ENCODE measurements around the gene ARHGAP45. TPM values are rescaled to one million over a fixed set of nuclear protein-coding genes. Genes with fewer than 3 reads are reported as not detected.

The ARHGAP45 gene
- total RNA-seq, 1 donor from 2014 or later = 0.21 TPM

DNA sequence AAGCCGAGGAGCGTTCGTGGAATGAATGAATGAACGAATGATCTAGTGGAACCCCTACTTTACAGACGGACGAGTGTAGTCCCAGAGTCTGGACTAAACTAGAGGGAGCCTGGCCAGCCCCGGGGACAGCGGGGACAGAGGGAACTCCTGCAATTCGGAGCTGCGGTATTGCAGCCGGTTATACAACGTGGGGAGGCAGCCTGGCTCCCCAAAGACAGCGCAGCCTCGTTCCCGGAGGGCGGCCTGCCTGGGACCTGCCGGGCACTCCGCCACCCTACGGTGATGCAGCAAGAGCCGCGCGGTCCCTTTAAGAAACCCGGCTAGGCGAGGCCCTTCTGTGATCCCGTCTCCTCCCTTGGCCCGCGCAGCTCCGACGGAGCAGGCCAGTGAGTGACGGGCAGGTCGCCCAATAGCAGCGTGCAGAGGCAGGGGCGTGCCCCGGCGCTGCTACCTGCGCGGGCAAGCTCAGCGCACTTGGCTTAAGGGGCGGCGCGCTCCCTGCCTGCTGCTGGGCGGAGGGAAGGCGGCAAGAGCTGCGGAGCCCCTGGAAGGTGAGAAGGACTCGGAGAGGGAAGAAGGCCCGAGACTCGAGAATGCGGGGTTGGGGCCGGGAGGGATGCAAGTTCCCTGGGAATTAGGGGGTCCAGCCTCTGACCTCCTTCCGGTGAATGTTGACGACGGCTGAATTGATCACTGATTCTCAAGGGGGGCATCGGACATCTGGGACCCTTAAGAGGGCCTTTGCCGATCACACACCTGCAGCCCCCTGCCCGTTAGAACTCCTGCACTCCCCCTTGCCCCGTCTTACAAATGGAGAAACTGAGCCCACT, 27.1 kb upstream of the ARHGAP45 start, which contains the start of gene ABCA7:
ABCA7 (plus strand) TSS at position 462 of the 830 bp plus-strand sequence. CDS start 1,255 bp downstream, outside the sequence.
- peak; percentile 96 for DNase-seq (ENCODE audit: low read depth)

DNA sequence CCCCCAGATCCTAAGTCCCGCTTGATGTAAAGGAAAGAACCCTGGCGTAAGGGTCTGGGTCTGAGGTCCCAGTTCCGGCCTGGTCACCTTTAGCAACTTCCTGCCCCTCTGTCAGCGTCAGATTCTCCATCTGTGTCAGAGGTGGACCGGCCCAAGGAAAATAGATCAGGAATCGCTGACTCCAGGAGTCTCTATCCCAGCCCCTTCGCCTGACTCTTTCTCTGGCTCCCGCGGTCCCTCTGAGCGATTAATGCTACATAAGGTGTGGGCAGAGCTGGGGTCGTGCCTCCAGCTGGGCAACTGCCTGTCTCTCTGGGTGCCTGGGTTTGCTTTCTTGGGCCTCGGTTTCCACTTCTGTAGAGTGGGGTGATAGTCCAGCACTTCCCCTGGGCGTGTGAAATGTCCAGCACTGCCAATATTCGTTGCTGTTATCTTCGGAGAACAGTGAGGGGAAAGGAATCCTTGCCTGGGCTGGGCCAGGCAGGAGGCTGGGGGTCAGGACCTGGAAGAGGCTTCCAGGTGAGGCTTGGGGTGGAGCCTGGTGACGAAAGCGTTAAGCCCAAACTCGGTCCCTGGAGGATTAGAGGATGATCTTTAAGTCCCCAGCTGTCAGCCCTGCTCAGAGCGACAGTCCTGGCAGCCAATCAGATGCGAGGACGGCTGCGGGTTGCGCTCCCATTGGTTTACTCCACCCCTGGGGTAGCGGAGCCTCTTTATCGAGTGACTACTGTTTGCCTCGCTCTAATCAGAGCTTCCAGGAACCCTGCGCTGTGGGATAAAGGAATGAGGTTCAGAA, 26.3 kb upstream of the ARHGAP45 start:
- peak; percentile 99 for DNase-seq (ENCODE audit: low read depth)

GRCh38 chr19:1041272-1041834, 25.6 kb upstream of the ARHGAP45 start:
- no peak for DNase-seq (ENCODE audit: low read depth)

DNA sequence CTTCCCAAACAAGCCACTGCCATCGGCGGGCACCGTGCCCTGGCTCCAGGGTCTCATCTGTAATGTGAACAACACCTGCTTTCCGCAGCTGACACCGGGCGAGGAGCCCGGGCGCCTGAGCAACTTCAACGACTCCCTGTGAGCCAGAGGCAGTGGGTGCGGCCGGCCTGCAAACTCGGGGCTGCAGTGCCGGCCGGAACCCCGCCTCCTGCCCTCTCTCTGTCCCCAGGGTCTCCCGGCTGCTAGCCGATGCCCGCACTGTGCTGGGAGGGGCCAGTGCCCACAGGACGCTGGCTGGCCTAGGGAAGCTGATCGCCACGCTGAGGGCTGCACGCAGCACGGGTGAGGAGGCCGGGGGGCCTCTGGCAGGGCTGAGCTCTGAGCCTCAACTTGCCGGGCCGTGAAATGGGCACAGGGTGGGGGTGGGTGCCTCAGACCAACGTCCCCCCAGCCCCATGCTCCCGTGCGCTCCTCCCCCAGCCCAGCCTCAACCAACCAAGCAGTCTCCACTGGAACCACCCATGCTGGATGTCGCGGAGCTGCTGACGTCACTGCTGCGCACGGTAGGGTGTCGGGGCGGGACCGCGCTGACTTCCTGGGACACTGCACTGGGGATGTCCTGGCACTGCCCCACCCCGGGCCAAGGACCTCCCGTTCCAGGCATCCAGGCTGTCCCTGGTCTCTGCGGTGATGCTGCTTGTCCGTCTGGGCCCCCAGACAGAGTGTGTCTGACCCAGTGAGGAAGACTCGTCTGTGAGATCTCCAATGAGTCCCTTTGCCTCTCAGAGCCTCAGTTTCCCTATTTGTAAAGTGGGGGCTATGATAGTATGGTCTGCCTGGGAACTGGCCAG, 24.9 kb upstream of the ARHGAP45 start:
- DNase-seq (ENCODE audit: low read depth) = peak; percentile 96

DNA sequence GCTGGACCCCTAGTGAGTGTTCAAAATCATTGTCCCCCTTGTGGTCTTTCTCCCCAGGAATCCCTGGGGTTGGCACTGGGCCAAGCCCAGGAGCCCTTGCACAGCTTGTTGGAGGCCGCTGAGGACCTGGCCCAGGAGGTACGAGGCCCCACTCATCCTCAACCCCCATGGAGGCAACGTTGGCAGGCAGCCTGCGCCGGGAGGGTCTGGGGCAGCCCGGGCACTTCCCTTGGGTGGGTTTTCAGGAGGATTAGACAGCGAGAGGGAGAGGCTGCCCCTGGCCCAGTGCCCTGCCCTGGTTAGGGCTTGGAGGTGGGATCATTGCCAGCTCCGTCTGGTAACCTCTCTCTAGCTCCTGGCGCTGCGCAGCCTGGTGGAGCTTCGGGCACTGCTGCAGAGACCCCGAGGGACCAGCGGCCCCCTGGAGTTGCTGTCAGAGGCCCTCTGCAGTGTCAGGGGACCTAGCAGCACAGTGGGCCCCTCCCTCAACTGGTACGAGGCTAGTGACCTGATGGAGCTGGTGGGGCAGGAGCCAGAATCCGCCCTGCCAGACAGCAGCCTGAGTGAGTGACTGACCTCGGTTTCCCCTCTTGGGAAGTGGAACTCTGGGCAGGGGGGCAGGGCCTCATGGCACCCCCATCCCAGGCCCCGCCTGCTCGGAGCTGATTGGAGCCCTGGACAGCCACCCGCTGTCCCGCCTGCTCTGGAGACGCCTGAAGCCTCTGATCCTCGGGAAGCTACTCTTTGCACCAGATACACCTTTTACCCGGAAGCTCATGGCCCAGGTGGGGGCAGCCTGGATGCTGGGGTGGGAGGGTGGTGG, 24.1 kb upstream of the ARHGAP45 start:
- DNase-seq (ENCODE audit: low read depth) = no peak

- no peak for DNase-seq (ENCODE audit: low read depth)
Measured at GRCh38 chr19:1045247-1045603, 21.7 kb upstream of the ARHGAP45 start.

DNA sequence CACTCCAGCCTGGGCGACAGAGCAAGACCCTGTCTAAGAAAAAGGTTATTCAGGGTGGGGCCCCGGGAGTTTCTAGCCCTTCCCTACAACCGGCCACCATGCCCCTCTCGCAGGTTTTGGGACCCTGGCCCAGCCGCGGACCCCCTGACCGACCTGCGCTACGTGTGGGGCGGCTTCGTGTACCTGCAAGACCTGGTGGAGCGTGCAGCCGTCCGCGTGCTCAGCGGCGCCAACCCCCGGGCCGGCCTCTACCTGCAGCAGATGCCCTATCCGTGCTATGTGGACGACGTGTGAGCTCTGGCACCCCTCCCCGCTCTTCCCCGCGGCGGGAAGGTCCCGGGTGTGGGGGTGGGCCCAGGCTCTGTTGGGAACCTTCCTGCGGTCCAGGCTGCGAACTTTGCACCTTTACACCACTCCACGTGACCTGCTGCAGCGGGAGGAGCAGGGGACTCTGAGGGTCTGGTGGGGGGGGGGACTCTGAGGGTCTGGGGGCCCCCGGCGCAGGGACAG, 20.8 kb upstream of the ARHGAP45 start:
- DNase-seq (ENCODE audit: low read depth) = no peak

DNA sequence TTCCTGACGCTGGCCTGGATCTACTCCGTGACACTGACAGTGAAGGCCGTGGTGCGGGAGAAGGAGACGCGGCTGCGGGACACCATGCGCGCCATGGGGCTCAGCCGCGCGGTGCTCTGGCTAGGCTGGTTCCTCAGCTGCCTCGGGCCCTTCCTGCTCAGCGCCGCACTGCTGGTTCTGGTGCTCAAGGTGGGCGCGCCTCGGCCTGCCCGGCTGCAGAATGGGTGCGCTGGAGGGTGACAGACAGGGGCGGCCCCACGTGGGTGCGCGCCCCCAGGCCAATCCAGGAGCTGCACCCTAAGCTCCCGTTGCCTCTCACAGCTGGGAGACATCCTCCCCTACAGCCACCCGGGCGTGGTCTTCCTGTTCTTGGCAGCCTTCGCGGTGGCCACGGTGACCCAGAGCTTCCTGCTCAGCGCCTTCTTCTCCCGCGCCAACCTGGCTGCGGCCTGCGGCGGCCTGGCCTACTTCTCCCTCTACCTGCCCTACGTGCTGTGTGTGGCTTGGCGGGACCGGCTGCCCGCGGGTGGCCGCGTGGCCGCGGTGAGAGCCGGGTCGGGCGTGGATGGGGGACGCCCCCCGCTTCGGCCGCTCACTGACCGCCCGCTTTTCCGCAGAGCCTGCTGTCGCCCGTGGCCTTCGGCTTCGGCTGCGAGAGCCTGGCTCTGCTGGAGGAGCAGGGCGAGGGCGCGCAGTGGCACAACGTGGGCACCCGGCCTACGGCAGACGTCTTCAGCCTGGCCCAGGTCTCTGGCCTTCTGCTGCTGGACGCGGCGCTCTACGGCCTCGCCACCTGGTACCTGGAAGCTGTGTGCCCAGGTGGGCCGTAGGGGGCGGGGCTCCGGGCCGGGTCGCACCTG, 19.9 kb upstream of the ARHGAP45 start:
- no peak for DNase-seq (ENCODE audit: low read depth)

- no peak for DNase-seq (ENCODE audit: low read depth)
Measured at GRCh38 chr19:1047696-1048147, 19.2 kb upstream of the ARHGAP45 start.

DNA sequence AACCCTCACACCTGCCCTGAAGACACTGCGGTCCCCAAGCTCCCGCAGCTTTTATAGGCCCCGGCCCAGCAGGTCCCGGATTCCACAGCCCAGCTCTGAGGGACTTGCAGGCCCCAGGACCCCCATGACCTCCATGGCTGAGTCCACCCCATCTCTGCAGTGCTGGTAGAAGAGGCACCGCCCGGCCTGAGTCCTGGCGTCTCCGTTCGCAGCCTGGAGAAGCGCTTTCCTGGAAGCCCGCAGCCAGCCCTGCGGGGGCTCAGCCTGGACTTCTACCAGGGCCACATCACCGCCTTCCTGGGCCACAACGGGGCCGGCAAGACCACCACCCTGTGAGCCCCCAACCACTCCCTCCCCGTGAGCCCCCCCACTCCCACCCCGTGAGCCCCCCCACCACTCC, 17.9 kb upstream of the ARHGAP45 start:
- DNase-seq (ENCODE audit: low read depth) = no peak

- DNase-seq (ENCODE audit: low read depth) = no peak
Measured at GRCh38 chr19:1049800-1050199, 17.2 kb upstream of the ARHGAP45 start.

- no peak for DNase-seq (ENCODE audit: low read depth)
Measured at GRCh38 chr19:1050989-1051788, 15.8 kb upstream of the ARHGAP45 start.

DNA sequence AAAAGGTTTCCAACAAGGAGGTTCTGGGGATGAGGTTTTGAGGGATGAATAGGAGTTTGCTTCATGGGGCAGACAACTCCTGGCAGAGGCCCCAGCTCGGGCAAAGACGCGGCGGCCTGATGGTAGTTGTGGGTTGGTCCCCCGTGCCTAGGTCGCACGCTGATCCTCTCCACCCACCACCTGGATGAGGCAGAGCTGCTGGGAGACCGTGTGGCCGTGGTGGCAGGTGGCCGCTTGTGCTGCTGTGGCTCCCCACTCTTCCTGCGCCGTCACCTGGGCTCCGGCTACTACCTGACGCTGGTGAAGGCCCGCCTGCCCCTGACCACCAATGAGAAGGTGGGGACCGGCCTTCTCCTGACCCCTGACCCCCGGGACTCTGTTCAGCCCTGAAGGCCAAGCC, 15.2 kb upstream of the ARHGAP45 start:
- DNase-seq (ENCODE audit: low read depth) = no peak

DNA sequence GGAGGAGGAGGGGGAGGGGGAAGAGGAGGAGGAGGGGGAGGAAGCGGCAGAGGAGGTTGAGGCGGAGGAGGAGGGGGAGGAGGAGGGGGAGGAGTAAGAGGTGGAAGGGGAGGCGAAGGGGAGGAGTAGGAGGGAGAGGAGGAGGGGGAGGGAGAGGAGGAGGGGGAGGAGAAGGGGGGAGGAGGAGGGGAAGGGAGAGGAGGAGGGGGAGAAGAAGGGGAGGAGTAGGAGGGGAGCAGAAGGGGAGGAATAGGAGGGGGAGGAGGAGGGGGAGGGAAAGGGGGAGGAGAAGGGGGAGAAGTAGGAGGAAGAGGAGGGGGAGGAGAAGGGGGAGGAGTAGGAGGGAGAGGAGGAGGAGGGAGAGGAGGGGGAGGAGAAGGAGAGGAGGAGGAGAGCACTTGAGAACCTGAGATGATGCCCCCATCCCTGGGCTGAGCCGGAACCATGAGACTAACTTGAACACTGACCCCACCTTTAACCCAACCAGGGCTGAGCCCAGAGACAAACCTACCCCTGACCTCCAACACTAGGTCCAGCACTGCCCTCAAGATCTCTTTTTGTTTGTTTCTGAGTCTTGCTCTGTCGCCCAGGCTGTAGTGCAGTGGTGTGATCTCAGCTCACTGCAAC, 14.5 kb upstream of the ARHGAP45 start:
- no peak for DNase-seq (ENCODE audit: low read depth)

GRCh38 chr19:1053176-1054101, 13.5 kb upstream of the ARHGAP45 start:
- DNase-seq (ENCODE audit: low read depth) = no peak
